ENCODE results near the gene PAQR5.
"Not testable (repeated sequence)": the region's sequence is repeated elsewhere in the genome, so short reads cannot be mapped to it uniquely, and the experiment has no call there.

The PAQR5 gene, protein sequence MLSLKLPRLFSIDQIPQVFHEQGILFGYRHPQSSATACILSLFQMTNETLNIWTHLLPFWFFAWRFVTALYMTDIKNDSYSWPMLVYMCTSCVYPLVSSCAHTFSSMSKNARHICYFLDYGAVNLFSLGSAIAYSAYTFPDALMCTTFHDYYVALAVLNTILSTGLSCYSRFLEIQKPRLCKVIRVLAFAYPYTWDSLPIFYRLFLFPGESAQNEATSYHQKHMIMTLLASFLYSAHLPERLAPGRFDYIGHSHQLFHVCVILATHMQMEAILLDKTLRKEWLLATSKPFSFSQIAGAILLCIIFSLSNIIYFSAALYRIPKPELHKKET

DNA sequence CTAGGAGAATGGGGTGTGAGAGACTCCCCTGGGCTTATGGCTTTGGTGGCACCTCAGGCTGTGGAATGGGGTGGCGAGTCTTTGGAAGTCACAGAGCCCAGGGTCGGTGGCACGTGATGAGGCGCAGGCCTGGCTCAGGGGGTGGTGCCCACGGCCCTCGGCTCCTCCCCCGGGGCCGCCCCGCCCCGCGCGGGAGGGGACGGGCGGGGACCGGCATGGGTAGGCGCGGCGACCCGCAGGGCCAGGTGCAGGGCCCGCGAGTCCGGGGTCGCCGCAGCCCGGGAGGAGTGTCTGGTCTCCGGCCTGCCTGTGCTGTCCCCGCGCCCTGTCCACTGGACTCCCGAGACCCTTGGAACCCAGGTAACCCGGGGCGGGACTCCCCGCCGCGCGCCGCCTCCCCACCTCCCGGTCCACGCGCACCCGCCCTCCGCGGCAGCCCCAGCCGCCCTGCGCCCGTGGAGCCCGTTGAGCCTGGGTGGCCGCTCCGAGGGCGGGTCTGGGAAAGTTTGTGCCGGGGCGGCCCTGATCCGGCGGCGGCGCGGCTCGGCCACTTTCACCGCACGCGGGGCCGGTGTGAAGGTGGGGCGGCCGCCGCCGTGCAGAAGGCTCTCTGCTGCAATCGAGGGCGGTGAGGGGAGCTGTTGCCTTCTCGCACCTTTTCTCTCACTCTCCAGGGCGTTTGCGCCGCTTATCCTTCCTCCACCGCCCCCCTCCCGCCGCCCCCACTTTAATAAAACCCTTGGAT is at the start of gene PAQR5:
Gene PAQR5 (plus strand): TSS at position 216 of the 745 bp plus-strand sequence. CDS start 61,169 bp downstream, outside the sequence.
- DNase-seq: peak; percentile 71

DNA sequence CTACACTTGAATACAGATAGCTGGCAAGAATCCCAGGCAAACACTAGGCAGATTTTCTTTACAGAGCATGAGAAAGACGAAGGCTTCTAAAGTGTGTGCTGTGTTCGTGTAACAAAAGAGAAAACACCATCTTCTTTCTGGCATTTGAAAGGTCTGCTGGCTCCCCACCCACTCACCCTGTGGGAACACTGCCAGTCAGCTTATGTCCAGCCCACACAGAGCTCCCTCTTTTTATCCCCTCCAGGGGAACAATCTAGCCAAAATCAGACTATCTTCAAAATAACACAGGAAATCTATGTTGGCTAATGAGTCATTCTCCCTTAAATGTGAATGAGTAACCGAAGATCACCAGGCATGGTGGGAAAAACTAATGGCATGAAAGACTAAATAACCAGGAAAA is 45.6 kb upstream of the PAQR5 start:
- DNase-seq: no peak

DNA sequence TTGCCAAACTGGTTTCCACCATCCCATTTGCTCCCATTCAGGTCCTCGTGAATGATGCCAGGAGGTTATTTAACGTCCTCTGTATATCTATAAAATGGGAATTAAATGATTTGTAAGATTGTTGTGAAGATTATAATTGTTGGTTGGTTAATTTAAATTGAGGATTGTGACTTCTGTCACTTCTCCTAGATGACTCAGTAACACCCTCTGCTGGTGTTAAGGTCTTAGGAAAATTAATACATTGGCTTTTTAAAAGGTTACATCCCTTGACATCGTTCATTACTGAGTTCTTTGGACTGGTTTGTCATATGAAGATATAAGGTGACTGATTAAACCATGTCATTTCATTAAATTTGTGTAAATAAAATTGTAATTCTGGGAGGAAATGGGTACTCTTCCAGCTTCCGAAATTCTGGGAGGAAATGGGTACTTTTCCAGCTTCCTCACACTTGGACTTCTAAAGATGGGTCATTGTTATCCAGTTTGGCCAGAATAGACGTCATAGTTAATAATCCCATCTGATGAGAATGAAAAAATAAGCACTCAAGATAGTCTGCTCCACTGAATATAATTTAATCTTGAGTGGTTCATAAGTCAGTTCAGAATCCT is 33.3 kb upstream of the PAQR5 start:
- no peak for DNase-seq

DNA sequence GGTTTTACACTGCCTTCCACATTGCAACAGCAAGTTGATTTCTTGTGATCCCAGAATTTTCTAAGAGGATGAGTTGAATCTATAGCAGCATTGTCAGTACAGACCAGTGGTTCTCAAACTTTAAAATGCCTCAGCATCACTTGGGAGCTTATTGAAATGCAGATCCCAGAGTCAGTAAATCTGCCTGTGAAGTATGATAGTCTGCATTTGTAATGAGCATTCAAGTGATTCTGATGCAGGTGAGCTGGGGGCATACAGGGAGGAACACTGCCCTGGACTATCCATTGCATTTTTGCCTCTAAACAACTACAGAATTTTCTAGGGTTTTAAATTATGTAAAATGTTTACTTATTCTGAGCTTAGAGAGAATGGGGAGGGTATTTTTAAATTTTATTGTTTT is 27.5 kb upstream of the PAQR5 start:
- DNase-seq: no peak

DNA sequence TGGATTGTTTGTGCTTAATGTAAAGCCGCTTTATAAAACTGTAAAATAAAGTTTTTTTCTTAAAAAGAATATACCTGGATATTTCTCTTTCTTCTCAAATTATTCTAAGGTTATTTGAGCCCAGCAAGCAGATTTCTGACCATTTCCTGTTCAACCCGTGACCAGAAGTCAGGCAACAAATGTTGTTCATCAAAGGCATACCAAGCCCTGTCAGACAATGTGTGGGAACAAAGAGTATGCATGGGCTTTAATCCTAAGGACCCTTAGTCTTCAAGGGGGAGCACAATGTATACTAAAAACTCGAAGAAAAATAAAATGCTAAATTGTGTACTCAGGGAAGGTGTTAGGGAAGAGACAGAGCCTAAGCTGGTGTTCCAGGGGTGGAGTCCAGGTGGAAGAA is 26.6 kb upstream of the PAQR5 start:
- no peak for DNase-seq

DNA sequence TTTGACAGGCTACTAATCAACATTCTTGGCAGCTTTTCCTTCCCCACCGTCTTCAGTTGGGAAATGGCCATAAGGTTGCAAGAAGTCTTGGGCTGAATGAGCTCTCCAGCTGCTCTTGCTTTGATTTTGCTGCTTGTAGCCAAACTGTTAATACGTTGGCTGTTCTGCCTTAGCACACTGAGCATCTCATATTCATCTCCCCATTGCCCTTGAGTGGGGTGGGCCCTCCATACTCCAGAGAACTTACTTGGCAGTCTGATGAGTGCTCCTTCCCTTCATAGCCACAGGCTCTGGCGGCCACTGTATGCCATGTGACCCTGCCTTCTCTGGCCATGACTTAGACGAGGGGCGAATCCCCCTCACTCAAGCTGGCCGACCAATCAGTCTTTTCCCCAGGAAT is 25.8 kb upstream of the PAQR5 start:
- DNase-seq: no peak

DNA sequence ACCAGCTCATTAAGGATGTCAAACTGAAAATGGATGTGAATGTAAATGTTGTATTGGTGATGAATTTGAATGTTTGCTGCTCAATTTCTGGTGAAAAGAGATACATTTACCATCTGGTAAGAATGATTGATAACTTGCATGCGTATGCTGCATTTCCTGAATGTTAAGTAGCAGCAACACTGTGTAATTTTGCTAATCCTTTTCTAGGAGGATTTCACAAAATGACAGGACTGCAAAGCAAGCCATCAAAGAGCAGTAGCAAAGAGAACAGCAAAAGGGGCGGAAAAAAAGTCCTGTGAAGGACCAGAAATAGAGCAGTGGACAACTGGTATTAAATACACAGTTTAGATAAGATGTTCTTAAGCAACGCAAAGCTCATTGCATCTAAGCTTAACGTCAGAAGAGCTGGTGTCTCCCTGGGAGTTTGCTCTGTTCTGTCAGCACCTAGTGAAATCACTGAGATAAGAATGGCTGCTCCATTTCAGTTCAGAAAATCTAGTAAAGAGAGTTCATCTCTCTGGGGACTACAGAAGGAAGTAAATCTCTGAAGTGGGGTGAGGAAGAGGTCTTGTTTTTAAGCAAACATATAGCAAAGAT is 23.5 kb upstream of the PAQR5 start:
- no peak for DNase-seq

DNA sequence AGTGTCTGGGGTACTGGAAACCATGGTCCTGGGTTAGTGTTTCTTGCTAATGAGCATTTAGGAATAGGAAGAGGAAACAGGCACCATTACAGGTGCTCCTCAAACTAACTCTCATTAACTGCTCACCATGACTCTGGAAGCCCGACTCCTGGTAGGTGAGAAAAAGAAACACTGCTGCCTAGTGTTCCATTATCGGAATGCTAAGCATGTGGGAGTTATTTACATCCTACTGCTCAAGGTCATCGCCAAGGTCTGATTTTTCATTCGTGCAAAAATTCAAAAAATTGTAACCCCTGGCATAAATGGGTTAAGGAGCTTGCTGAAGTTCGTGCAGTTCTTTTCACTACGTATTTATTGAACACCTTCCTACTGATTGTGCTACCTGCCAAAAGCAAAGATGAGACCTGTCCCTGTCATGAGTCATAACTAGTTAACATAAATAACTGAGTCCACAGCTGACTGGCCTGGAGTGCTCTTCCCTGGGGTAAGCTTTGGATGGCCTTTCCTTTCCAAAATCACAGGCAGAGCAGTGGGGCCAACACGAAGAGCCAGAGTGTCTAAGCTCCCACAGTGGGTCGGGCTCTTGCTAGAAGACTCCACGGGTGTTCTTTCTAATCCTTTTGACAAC is 22.7 kb upstream of the PAQR5 start:
- no peak for DNase-seq

DNA sequence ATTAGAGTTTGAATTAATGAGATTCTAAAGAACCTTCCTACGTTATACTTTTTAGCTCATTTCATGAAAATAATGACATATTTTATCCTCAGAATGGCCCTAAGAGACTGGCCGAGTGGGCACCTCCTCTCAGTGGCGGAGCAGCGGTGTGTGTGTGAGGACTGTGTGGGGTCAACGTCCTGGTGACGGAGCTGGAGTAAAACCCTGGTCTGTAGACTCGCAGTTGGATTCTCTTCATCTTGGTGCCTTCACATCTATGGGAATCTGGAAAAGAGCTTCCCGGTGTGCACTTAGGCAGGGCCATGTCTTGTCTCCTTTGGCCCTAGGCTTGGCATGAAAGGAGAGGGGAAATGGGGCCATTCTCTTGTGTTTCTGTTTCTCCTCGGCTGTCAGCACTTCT is 21.4 kb upstream of the PAQR5 start:
- DNase-seq: no peak

DNA sequence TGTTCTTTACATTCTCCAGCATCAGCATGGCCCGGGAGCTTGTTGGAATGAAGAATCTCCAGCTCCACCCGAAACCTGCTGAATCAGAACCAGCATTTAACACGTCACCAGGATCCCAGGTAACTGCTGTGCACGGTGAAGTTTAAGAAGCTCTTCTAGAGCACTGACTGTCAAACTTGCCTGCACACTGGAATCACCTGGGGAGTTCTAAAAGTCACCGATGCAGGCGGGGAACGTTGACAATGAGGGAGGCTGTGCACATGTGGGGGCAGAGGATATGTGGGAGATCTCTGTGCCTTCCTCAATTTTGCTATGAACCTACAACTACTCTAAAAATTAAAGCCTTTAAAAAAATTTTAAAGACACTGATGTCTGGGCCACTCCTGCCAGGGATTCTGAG is 19.1 kb upstream of the PAQR5 start:
- no peak for DNase-seq

DNA sequence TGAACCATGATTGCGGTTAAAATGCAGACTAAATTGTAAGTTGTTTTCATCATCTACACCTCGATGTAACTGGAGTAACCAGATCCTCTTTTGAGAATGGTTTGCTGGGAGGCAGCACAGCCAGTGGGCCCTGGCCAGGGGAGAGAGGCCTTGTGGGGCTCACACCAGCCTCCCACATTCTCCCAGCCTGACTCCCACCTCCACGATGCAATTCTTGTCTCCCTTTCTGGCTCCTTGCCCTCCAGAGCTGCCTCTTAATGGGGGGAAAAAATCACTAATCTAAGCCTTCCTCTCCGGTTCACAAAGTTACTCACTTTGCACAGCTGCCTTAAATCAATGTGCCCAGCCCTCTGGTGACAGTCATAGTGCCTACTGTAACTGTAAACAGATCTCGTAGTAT is 17.9 kb upstream of the PAQR5 start:
- no peak for DNase-seq

DNA sequence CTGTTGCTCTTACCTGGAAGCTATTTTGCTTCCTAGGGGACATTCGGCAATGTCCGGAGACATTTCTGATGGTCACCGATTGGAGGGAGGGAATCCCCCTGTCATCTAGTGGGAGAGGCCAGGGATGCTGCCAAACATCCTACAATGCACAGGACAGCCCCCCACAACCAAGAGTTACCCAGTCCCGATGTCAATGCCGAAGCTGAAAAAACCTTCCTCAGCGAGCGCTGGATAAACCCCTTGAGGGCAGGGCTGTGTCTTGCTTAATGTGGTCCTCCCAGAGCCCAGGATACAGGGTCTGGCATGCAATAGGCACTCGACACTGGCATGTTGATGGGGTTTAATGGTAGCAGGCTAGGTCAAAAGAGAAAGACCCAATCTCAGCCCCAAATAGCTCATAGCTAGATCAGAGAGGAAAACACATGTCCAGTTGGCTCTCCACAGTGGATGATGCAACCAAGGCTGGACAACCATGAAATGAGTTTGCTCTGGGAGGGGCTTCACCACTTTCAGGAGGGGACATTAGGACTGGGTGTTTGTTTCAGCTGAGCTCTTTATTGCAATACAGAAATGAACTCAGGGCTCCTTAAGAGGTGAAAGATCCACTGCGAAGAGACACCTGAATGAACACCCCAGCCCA is 16.5 kb upstream of the PAQR5 start:
- DNase-seq: no peak

DNA sequence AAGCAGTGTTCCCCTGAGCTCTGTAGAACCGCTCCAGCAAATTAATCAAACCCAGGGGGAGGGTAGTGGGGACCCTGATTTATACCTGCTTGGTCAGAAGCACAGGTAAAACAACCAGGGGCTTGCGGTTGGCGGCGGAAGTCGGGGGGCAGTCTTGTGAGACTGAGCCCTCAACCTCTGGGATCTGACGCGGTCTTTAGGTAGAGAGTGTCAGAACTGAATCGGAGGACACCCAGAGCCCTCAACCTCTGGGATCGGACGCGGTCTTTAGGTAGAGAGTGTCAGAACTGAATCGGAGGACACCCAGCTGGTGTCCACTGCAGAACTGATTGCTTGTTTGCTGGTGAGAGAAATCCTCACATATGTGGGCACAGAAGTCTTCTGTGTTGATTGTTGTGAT is 12.9 kb upstream of the PAQR5 start:
- DNase-seq: no peak

DNA sequence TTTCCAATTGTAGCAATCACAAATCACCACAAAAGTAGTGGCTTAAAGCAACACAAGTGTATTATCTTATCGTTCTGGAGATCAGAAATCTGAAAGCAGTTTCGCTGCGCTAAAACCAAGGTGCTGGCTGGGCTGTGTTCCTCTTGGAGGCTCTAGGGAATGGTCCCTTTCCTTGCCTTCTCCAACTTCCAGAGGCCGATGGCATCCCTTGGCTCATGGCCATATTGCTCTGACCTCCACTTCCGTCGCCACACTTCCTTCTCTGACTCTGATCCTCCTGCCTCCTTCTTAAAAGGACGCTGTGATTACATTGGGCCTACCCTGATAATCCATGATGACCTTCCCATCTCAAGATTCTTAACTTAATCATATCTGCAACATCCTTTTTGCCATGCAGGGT is 10.7 kb upstream of the PAQR5 start:
- no peak for DNase-seq

DNA sequence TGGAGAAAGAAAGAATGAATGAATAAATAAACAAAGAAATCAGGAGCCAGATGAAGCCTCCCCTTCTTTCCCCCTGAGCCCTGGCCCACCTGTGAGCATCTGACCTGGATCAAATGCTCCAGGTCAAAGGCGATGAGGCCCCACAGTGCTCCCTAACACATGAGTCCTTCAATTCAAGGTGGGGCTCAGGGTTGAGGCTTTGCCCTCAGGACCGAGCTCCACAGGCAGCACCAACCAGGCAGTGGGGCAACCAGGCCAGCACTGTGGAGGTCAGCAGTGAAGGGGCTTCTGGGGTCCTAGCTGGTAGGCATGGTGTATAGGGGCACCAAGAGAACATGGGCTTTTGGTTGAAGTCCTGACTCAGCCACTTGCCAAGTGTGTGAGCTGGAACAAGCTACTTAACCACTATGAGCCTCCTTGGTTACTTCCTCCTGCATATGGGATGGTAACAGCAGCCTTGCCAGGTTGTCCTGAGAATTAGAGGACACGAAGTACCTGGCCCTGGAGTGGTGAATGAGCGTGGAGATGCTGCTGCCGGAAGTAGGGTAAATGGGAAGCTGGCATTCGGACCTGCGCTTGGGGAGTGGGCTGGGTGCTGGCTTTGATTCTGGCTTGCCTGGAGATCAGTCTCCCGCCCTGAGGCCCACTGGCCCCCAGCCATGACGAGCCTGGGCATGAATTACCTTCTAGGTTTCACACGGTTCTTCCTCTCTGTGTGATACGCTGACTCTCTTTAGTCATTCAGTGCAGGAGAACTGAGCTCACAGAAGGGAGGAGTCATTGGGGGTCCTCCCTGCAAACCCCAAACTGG is 10.0 kb upstream of the PAQR5 start:
- DNase-seq: no peak

DNA sequence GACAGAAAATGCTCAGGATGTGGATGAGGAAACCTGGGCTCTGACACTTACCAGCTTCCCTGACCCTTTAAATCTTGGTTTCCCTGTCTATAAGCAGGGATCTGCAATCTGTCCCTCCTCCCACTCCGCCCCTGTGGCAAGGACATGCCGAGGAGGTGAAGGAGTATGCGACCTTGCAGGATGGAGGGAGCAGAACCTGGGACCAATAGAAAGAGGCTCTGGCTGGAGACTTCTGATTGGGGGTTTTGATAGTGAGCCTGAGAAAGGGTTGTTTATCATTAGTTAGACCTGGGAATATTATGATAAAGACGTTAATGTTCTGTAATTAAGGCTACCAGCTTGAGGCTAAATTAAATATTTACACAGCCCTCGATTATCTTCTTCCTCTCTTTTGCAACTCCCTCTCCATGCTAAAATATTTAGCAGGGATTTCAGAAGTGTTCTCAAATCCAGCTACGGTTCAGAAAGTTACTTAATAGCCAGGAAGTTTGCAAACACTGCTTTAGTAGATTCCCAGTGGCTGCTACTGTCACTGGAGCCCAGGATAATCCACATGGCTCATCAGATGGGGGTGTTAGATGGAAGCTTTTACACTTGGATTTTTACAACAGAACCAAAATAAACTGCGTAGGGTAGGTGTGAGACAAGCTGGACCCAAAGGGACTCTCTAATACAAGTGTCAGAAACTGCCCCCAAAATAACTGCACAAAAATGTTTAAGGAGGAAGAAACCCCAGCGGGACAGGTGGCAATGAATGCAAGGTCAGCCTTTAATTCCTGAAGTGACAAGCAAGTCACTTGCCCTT is 9.2 kb upstream of the PAQR5 start:
- DNase-seq: no peak

DNA sequence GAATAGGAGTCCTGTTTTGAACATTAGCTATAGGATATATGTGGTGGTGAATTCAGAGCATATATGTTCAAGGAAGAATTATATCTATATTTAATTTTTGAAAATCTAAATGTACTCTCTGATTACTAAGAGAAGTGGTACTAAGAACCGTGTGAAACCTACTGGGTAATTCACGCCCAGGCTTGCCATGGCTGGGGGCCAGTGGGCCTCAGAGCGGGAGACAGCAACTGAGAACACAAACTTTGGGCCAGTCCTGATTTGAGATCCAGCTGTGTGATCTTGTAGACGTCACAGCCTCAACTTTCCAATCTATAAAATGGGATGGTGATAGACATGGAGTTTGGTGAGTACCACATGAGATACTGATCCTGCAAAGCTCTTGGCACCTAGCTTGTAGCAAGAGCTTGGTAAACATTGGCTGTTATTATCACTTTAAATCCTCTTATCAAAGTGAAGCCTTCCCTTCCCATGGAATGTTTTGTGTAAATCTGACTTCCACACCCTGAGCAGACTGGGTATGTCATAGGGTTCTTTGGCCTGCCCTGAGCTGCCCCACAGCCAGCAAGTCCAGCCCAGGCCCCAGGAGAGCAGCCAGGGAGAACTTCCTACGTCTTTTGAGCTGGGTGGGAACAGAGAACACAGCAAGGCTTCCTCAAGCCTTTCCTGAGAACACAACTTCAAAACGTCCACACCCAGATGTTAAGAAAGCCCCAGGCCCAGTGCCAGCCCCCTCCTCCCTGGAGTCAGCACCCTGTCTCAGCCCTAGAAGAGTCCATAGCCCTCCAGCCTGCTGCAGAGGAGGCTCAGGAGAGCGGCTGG is 8.2 kb upstream of the PAQR5 start:
- DNase-seq: no peak

DNA sequence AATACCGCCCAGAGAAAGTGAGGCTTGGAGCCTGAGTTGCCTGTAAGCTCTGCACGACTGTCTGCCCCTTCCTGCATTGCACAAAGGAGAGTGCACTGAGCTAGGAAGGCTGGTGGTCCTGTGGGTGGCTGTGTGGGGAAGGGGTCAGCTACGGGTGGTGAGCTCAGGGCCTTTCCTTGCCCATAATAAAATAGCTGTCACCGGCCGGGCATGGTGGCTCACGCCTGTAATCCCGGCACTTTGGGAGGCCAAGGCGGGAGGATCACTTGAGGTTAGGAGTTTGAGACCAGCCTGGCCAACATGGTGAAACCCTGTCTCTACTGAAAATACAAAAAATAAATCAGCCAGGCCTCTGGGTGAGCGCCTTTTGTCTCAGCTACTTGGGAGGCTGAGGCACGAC is 7.1 kb upstream of the PAQR5 start:
- not testable (repeated sequence) for DNase-seq

DNA sequence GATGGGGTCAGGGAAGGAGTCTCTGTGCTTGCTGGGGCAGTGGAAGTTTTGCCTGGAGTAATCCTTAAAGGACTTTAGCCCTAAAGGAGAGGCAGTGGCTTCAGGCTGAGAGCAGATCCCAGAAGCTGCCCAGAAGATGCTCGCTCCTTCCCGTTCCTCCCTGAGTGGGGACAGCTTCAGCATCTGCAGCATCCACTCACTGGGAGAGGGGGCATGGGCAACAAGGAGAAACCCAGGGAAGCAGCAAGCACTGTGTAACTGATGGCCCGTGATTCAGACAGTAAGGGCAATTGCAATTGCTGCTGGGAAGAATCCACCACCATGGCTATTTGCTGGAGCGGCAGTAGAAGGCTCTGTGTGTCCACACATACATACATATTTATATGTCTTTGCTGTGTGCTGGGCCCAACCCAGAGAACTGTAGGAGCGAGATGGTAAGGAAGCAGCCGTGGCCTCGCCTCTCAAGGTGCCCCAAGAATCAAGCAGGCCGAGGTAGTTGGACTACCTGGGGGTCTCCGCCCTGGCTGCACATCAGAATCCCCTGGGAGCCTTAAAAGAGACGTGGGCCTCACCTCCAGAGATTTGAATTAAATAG is 5.8 kb upstream of the PAQR5 start:
- no peak for DNase-seq

Data from GDM1 (cell line).